Measurements from ENCODE around the gene STK25.

DNA sequence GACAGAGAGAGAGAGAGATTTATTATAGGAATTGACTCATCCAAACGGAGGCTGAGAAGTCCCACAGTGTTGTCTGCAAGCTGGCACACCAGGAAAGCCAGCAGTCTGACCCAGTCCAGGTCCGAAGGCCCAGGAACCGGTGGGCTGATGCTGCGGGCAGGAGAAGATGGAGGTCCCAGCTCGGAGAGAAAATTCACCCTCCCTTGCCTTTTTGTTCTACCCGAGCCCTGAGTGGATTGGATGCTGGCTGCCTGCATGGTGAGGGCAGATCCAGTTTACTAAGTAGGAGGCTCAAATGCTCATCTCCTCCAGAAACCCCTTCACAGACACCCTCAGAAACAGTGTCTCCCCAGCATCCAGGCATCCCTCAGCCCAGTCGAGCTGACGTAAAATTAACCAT is 22.2 kb upstream of the STK25 start:
- TF ChIP-seq, protein P1, sequence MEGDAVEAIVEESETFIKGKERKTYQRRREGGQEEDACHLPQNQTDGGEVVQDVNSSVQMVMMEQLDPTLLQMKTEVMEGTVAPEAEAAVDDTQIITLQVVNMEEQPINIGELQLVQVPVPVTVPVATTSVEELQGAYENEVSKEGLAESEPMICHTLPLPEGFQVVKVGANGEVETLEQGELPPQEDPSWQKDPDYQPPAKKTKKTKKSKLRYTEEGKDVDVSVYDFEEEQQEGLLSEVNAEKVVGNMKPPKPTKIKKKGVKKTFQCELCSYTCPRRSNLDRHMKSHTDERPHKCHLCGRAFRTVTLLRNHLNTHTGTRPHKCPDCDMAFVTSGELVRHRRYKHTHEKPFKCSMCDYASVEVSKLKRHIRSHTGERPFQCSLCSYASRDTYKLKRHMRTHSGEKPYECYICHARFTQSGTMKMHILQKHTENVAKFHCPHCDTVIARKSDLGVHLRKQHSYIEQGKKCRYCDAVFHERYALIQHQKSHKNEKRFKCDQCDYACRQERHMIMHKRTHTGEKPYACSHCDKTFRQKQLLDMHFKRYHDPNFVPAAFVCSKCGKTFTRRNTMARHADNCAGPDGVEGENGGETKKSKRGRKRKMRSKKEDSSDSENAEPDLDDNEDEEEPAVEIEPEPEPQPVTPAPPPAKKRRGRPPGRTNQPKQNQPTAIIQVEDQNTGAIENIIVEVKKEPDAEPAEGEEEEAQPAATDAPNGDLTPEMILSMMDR (IDR thresholded peaks at IDR 0.05) = no peak
- TF ChIP-seq EZH2 (IDR thresholded peaks at IDR 0.05; ENCODE audit: borderline replicate concordance, insufficient read depth, low read depth, low read length, poor library complexity, severe bottlenecking) = no peak
